Heart left ventricle (tissue), 16 donors: Measurements from ENCODE around the gene LINGO3. TPM values are rescaled to one million over a fixed set of nuclear protein-coding genes. Genes with fewer than 3 reads are reported as not detected.

Experiments
- ATAC-seq, 4 donors: fragments of 200-7000 bp; cut with Tn5 transposase; one replicate each; pipeline ENCODE4 v1.9.1; 2020 to 2022; ENCODE audit warnings: moderate library complexity in 4 of 4, mild to moderate bottlenecking in 3 of 4, moderate number of reproducible peaks in 1 of 4
- DNase-seq, 5 donors: peaks; one replicate each; pipeline ENCODE4 v3.0.0-alpha.2; 2020
- H3K27ac ChIP-seq, 12 donors: fragments of 200-600 bp; sonication (generic) in 4 of 12; one replicate each; pipeline versions ENCODE4 v1.5.0 to v1.8.0; 2016 to 2022; ENCODE audit warnings: mild to moderate bottlenecking in 2 of 12
- H3K27me3 ChIP-seq, 9 donors: fragments of 200-600 bp; sonication (generic) in 2 of 9; one replicate each; pipeline versions ENCODE4 v1.5.1 to v1.8.0; 2016 to 2022; ENCODE audit warnings: mild to moderate bottlenecking in 3 of 9
- H3K36me3 ChIP-seq, 9 donors: fragments of 200-600 bp; sonication (generic) in 2 of 9; one replicate each; pipeline versions ENCODE4 v1.5.0 to v1.8.0; 2018 to 2022; ENCODE audit warnings: mild to moderate bottlenecking in 2 of 9
- H3K4me1 ChIP-seq, 12 donors: fragments of 200-600 bp; sonication (generic) in 4 of 12; one replicate each; pipeline versions ENCODE4 v1.5.0 to v1.8.0; 2016 to 2022; ENCODE audit warnings: mild to moderate bottlenecking in 3 of 12
- H3K4me3 ChIP-seq, 12 donors: fragments of 200-600 bp; sonication (generic) in 4 of 12; one replicate each; pipeline versions ENCODE4 v1.5.0 to v1.8.0; 2017 to 2022; ENCODE audit warnings: mild to moderate bottlenecking in 9 of 12, moderate library complexity in 4 of 12
- H3K9me3 ChIP-seq, 12 donors: fragments of 200-600 bp; sonication (generic) in 4 of 12; one replicate each; pipeline versions ENCODE4 v1.5.0 to v1.8.0; 2016 to 2022; ENCODE audit warnings: mild to moderate bottlenecking in 1 of 12
- CTCF ChIP-seq, 12 donors: fragments of 200-600 bp; sonication (generic) in 4 of 12; IDR thresholded peaks; one replicate each; pipeline versions ENCODE4 v1.5.0 to v1.8.0; 2018 to 2022; ENCODE audit warnings: antibody characterized with exemption in 12 of 12, mild to moderate bottlenecking in 5 of 12
- POLR2A ChIP-seq, 2 donors: fragments of 450-650 bp; IDR thresholded peaks; one replicate each; pipeline ENCODE4 v1.6.1; 2017; ENCODE audit warnings: antibody characterized with exemption in 2 of 2, mild to moderate bottlenecking in 2 of 2, moderate library complexity in 2 of 2
- WGBS, 4 donors: extraction: QIAGEN DNeasy Blood & Tissue Kit in 2 of 4; methylation state at CpG; one replicate each; pipeline versions ENCODE4 v1.1.5 to v1.1.7; 2013 to 2018; 5-methylcytosine and 5-hydroxymethylcytosine counted together
- intact Hi-C, 10 donors: fragments of 100-400 bp; cut with DNase I; formaldehyde crosslinking; loops; one replicate each; pipeline versions ENCODE4 v1.11.1 to v1.14.2; 2022
- polyA plus RNA-seq, 2 donors: library from polyadenylated mRNA; stranded (reverse); fragments of 200-250 nt; gene quantifications; one replicate each; pipeline ENCODE4 v1.2.3, GENCODE V29; 2013
- total RNA-seq, 9 donors: library from RNA; depleted of rRNA in 2 of 9; stranded (reverse); fragments of >200 nt in 2 of 9; fragmentation: NEBNext Ultra II Directional in 3 of 9; extraction: Animal tissue kit (Norgen Biotek cat#: 25700) in 3 of 9; gene quantifications; one replicate each; pipeline versions ENCODE4 v1.1.0 to v1.2.4, GENCODE V29; 2016 to 2023
- donor health status: ischemic (EF 13 %, LVEDD 7.1; RV severe dilation, severe dysfunction).
- donor health status: healthy with polysubstance abuse.
- donor health status: DM: no; HTN: yes; CAD: no.
- donor health status: DM: no; HTN: no; CAD: no.
- donor health status: ischemic (EF 25% LVEDD 6.9; RV normal size, moderate dysfunction).
- donor health status: ischemic (EF 25% LVEDD 5.7; RV mildly dilated, moderate dysfunction).
- donor health status: healthy.
- donor health status: DM: yes; HTN: yes; CAD: no.
- donor health status: ischemic (EF 35%, LVEDD 5.7; RV mildly dilated, moderate dysfunction).
- donor health status: nonischemic (EF 11% LVEDD 7.7; RV severe dilation, severe dysfunction).
- donor health status: DM: yes; HTN: yes; CAD: no.
- donor health status: PGD.
- donor health status: ischemic (EF 29% LVEDD 5.4; RV normal size, mild dysfunction).
- donor health status: nonischemic (EF 23%, LVEDD 6.1; RV moderate dilation, normal function).

The LINGO3 gene
- total and polyA plus RNA-seq, 11 donors, result 0.50 TPM; not detected in 10

GRCh38 chr19:2309734-2310362, 1.9 kb upstream of the LINGO3 start:
- H3K9me3 ChIP-seq, result peaks cover 0 to 5% (median under 1%) of the 10 kb centered on the region in 12 donors
- peaks cover 13 to 76% (median 46%) of the 10 kb centered on the region in 9 donors for H3K27me3 ChIP-seq
- DNase-seq, result no peak
- H3K4me3 ChIP-seq, result no peak overlapping the region
- H3K36me3 ChIP-seq, result no peaks in the 10 kb centered on the region
- intact Hi-C loops, result loop anchor here in 3 of 10 donors (10.0 kb wide), 2 partner anchors 75 to 385 kb away; partner anchors contain the start of genes PLEKHJ1 (in 2 of the 3) and SF3A2 (in 2 of the 3)
- no peak overlapping the region for H3K27ac ChIP-seq
- 45 to 63% (median 47%) methylated on average over 12 to 17 of the region's 17 CpGs for WGBS, 4 donors
- H3K4me1 ChIP-seq, result peaks cover 0 to 14% (median 0%) of the 10 kb centered on the region in 12 donors
- peak; percentile 23 to 65 (median 44) for ATAC-seq
- TF ChIP-seq CTCF (IDR thresholded peaks at IDR 0.05) (no peak), POLR2A (IDR thresholded peaks at IDR 0.05) (no peak)

GRCh38 chr19:2307518-2308012, 389 bp downstream of the LINGO3 start:
- H3K4me3 ChIP-seq, result no peak overlapping the region
- DNase-seq (no peak), ATAC-seq (no peak)
- 8 to 23% (median 20%) methylated on average over 8 to 33 of the region's 33 CpGs for WGBS, 4 donors
- H3K9me3 ChIP-seq, result no peaks in the 10 kb centered on the region
- intact Hi-C loops, result no loop called here
- H3K4me1 ChIP-seq, result peaks cover 0 to 17% (median 2%) of the 10 kb centered on the region in 12 donors
- H3K27ac ChIP-seq, result no peak overlapping the region
- no peaks in the 10 kb centered on the region for H3K36me3 ChIP-seq
- TF ChIP-seq POLR2A (IDR thresholded peaks at IDR 0.05), result no peak
- no peak for TF ChIP-seq CTCF (IDR thresholded peaks at IDR 0.05)
- peaks cover 12 to 78% (median 49%) of the 10 kb centered on the region in 9 donors for H3K27me3 ChIP-seq

GRCh38 chr19:2306971-2307370, 983 bp downstream of the LINGO3 start:
- Histone ChIP-seq H3K27me3 (peaks cover 10 to 78% (median 46%) of the 10 kb centered on the region in 9 donors), H3K27ac (no peak overlapping the region), H3K4me1 (peaks cover 0 to 21% (median 7%) of the 10 kb centered on the region in 12 donors), H3K9me3 (no peaks in the 10 kb centered on the region), H3K4me3 (no peak overlapping the region), H3K36me3 (no peaks in the 10 kb centered on the region)
- intact Hi-C loops, result no loop called here
- no peak for DNase-seq
- no peak for TF ChIP-seq CTCF (IDR thresholded peaks at IDR 0.05)
- TF ChIP-seq POLR2A (IDR thresholded peaks at IDR 0.05), result no peak
- 60 to 68% (median 65%) methylated on average over 9 to 17 of the region's 17 CpGs for WGBS, 4 donors
- ATAC-seq, result no peak

- ATAC-seq, result no peak
- peaks cover 10 to 76% (median 47%) of the 10 kb centered on the region in 9 donors for H3K27me3 ChIP-seq
- WGBS, 4 donors, result 73 to 79% (median 76%) methylated on average over 19 of the region's 19 CpGs
These were observed 1.6 kb downstream of the LINGO3 start for GRCh38 chr19:2306281-2306806.

More at GRCh38 chr19:2306281-2306806, 1.6 kb downstream of the LINGO3 start:
- intact Hi-C loops, result no loop called here
- DNase-seq, result no peak
- TF ChIP-seq CTCF (IDR thresholded peaks at IDR 0.05) (no peak), POLR2A (IDR thresholded peaks at IDR 0.05) (no peak)
- Histone ChIP-seq H3K4me3 (no peak overlapping the region), H3K36me3 (no peaks in the 10 kb centered on the region), H3K9me3 (no peaks in the 10 kb centered on the region), H3K4me1 (peaks cover 0 to 21% (median 7%) of the 10 kb centered on the region in 12 donors), H3K27ac (no peak overlapping the region)
